COR-L47 (cell line): Measurements from ENCODE around the gene ZFC3H1.
"Not testable (repeated sequence)": the region's sequence is repeated elsewhere in the genome, so short reads cannot be mapped to it uniquely, and the experiment has no call there.

Source experiments
- DNase-seq: peaks from one replicate; lab custom pipeline; 2025; lab: John Stamatoyannopoulos, UW

Gene ZFC3H1, protein sequence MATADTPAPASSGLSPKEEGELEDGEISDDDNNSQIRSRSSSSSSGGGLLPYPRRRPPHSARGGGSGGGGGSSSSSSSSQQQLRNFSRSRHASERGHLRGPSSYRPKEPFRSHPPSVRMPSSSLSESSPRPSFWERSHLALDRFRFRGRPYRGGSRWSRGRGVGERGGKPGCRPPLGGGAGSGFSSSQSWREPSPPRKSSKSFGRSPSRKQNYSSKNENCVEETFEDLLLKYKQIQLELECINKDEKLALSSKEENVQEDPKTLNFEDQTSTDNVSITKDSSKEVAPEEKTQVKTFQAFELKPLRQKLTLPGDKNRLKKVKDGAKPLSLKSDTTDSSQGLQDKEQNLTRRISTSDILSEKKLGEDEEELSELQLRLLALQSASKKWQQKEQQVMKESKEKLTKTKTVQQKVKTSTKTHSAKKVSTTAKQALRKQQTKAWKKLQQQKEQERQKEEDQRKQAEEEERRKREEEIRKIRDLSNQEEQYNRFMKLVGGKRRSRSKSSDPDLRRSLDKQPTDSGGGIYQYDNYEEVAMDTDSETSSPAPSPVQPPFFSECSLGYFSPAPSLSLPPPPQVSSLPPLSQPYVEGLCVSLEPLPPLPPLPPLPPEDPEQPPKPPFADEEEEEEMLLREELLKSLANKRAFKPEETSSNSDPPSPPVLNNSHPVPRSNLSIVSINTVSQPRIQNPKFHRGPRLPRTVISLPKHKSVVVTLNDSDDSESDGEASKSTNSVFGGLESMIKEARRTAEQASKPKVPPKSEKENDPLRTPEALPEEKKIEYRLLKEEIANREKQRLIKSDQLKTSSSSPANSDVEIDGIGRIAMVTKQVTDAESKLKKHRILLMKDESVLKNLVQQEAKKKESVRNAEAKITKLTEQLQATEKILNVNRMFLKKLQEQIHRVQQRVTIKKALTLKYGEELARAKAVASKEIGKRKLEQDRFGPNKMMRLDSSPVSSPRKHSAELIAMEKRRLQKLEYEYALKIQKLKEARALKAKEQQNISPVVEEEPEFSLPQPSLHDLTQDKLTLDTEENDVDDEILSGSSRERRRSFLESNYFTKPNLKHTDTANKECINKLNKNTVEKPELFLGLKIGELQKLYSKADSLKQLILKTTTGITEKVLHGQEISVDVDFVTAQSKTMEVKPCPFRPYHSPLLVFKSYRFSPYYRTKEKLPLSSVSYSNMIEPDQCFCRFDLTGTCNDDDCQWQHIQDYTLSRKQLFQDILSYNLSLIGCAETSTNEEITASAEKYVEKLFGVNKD (N-terminal part only)

DNA sequence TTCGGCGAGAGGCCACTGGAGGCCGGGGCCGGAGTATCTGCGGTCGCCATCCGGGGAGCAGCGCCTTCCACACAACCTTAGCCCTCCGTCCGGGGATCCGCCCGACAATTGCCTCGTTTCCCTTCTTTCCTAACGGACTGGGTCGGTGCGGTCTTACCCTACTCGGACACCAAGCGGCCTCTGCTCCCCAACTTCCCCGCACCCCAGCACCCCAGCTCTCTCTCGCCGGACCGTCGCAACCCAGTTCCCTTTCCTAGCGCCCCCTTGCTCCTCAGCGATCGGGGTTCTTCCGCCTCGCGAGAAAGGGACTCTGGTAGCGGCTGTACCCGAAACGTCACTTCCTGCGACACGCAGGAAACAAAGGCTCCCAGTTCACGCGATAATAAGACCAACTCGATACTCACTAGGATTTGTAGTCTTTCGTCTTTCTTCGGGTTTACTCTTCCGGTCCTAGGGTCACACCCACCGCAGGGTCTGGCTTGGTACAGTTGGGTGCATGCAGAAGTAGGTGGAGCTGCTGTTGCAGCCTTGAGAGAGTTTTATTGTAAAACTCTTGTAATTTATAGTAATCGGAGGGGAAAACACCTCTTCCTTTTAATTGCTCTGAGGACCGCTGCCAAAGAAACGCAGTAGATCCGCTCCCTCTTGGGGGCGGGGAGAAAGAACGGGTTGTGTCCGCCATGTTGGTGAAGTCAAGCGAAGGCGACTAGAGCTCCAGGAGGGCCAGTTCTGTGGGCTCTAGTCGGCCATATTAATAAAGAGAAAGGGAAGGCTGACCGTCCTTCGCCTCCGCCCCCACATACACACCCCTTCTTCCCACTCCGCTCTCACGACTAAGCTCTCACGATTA, at the start of gene ZFC3H1, which contains the start of gene THAP2:
Gene ZFC3H1, minus strand, starts transcription at position 288 of the 850 bp plus-strand sequence. Its CDS starts 238 bp downstream, at position 50.
Gene THAP2, plus strand, starts transcription at position 741 of the 850 bp plus-strand sequence. CDS start 209 bp downstream, outside the sequence.
- DNase-seq: peak; percentile 99

DNA sequence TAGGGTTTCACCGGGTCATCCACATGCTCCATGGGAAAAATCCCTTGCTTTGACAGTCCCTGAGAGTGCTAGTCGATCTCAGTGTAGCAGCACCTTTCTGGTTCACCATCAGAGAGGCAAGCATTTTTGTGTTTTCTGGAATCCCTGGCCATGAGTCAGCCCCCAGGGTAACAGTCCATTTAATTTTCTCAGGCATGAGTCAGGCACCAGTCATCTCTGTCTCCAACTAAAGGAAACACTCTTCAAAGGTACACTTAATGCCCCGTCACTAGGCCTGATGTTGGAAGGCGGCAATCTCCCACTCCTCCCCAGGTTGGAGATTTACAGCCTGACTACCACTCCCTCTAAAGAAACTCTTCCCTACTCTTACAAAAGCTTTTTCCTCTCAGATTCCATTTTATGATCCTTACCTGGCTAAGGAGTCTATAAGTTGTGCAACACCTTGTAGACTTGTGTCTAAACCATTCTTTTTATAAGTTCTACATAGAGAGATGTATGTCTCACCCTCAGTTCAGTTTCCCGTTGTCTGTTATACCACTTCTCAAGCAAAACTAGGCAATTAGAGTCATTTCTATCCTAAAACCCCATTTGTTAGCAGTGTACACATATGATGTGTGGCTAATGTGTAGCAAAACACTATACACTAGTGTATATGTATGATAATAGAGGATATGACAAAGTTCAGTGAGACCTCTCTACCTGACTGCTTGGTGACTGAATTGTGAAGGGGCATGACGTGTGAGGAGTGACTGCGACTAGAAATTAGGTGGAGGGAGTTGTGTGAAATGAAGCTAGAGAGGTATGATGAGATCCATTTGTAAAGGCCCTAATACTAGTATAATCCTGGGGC, 46.9 kb upstream of the ZFC3H1 start:
- no peak for DNase-seq

DNA sequence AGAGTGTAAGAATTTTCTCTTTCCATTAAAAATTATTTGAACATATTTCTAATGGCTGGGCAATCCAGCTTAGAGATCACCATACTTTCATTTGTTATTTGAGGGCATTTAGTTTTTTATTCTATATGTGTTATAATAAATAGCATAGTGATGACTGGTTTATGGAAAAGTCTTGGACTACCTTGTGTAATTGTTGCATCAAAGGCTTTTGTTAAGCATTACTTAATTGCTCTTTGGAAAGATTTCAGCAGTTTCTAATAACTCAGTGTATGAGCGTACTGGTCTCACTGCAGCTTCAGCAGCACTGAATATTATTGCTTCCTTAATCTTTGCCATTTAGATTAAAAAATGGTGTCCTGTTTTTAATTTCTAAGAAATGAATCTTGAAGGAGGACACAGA, 45.0 kb upstream of the ZFC3H1 start:
- no peak for DNase-seq

DNA sequence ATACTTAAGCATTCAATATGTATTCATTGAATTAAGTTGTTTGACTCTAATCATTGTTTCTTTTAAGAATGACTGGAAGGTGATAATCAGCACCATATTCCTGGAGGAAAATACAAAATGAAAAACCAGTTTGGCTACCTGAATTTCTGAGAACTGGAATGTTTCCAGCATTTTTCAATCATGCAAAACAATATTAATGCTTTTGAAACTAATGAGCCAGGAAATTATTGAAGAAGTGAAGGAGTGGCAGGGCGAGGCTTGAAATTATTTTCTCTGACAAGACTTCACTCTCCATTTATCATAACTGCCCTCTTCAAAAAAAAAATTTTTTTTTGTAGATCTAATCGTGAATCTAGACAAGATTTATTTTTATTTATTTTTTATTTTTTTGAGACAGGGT, 41.3 kb upstream of the ZFC3H1 start:
- DNase-seq: no peak

DNA sequence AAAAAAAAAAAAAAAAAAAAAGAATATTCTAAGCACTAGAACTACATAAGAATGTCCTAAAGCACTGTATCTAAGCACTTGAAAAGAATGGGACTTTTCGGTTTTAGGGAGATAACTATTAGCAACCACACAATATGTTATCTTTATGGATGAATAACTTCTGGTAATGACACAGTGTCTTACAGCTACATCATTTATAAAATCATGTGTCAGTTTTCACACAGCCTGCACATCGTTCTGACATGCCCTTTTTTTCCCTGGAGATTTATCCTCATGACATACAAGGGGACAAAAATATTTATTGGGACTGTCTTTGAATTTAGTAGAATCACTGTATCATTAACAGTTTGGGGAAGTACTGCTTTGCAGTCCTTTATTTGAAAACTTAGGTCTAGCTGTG, 39.6 kb upstream of the ZFC3H1 start:
- no peak for DNase-seq

DNA sequence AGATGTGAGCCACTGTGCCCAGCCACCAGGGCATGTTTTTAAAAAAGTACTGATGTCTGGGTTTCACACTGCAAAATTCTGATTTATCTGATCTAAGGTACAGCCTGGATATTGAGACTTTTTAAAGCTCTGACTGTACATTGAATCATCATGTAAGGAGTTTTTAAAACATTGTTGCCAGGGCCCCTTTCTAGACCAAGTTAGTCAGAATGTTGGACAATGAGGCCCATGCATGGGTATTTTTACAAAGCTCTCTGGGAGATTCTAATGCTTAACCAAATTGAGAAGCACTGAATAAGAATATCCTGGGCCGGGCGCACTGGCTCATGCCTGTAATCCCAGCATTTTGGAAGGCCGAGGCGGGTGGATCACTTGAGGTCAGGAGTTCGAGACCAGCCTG, 38.9 kb upstream of the ZFC3H1 start:
- no peak for DNase-seq

DNA sequence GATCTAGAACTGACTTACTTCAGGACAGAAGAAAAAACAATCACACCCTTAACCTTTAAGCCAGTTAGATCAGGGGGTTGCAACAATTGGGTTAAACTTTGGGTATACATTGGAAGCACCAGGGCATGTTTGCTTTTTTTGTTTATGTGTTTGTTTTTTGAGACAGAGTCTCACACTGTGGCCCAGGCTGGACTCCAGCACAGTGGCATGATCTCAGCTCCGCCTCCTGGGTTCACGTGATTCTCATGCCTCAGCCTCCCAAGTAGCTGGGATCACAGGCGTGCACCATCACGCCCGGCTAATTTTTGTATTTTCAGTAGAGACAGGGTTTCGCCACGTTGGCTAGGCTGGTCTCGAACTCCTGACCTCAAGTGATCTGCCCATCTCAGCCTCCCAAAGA, 38.5 kb upstream of the ZFC3H1 start:
- DNase-seq: not testable (repeated sequence)

DNA sequence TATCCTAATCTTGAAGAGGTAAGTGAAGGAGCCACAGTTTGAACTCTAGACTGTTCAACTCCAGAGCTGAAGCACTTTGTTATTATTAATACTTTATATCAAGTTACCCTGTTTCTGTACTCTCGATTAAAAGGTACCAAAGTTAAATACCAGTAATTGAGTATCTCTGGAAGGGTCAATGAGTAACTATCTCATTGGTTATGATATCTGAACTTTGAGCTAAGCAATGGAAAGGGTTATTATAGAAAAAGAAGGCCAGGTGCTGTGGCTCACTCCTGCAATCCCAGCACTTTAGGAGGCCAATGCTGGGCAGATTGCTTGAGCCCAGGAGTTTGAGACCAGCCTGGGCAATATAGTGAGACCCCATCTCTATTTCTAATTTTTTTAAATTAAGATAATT, 32.1 kb upstream of the ZFC3H1 start:
- DNase-seq: no peak

DNA sequence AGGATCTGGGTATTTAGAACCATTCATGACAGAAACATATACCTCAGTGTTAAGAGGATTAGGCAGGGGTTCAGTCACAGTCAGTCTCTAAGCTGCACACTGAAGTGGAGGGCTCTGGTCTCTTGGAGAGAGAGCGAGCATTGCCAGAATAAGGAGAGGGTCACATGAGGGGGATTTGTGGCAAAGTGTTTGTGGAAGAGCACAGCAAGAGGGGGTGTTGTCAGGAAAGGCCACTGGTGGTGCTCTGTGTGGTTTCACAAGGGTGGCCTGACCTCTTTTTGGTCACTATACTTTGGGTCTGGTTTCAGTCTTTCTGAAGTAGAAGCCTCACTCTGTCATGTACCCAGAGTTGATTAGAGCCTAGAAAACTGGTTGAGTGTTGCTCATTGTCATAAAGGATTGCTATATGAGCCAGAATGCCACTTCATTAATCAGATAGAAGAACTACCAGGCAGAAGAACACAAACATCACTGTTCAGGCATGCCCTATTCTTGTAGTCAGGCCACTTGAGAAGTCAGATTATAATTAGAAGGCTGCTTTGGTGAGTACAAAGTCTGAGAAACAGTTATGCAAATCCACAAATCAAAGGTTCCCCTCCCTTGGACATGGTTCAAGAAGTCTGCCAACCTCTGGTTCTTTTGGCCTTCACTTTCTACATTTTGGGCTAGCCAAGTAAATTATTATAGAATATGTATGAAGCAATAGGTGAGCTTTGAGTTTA, 30.6 kb upstream of the ZFC3H1 start:
- no peak for DNase-seq

DNA sequence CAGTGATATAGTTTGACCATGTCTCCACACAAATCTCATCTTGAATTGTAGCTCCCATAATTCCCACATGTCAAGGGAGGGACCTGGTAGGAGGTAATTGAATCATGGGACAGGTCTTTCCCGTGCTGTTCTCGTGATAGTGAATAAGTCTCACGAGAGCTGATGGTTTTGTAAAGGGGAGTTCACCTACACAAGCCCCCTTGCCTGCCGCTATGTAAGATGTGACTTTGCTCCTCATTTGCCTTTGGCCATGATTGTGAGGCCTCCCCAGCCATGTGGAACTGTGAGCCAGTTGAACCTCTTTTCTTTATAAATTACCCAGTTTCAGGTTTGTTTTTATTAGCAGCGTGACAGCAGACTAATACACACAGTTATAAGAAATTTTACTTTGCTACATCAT, 30.0 kb upstream of the ZFC3H1 start:
- DNase-seq: not testable (repeated sequence)

DNA sequence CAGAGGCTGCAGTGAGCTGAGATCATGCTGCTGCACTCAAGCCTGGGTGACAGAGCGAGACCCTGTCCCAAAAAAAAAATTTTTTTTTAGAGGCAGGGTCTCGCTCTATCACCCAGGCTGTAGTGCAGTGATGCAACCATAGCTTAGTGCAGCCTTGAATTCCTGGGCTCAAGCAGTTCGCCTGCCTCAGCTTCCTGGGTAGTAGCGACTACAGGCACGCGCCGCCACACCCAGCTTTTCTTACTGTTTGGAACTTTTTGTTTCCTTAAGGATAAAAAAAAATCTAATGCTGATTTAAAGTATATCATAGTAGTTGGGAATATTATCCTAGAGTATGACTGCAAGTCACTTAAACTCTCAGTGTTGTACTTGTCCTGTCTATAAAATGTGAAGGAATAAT, 29.5 kb upstream of the ZFC3H1 start:
- DNase-seq: no peak

DNA sequence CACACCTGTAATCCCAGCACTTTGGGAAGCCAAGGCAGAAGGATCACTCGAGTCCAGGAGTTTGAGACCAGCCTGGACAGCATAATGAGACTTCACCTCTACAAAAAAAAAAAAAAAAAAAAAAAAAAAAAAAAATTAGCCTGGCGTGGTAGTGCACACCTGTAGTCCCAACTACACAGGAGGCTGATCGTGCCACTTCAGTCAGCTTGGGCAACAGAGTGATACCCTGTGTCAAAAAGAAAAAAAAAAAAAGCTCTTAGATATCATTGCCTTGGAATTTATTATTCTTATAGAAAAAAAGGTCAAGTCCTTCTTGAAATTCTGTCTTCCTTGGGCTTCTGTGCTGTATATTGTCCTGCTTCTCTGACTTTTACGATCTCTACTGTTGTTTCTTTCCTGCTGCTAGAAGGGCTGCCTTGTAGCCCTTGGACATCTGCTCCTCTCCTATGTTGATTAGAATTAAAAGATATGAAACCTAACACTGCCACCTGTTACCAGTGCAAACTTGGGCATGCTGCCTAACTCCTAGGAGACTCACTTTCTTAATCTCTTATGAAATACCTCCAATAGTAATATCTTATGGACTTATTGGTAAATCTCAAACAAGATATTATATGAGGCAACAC, 28.0 kb upstream of the ZFC3H1 start:
- no peak for DNase-seq

DNA sequence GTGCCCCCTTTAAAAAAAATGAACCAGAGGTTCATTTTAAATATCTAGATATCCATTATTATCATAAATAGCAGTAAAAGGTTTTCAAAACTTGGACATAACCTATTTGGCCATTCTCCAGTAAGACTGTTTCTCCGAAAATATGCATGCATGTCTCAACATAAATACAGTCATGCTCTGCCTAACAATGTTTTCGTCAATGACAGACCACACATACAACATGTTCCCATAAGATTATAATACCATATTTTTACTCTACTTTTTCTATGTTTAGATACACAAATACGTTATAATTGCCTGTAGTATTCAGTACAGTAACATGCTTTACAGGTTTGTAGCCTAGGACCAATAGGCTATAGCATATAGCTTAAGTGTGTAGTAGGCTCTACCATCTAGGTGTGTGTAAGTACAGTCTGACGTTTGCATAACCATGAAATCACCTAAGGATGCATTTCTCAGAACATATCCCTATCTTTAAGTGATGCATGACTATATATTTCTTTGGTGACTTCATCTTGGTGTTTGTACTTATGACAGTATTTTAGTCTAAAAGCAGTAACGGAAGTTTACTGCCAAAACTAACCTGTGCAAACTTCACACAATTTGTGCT, 25.4 kb upstream of the ZFC3H1 start:
- DNase-seq: no peak

DNA sequence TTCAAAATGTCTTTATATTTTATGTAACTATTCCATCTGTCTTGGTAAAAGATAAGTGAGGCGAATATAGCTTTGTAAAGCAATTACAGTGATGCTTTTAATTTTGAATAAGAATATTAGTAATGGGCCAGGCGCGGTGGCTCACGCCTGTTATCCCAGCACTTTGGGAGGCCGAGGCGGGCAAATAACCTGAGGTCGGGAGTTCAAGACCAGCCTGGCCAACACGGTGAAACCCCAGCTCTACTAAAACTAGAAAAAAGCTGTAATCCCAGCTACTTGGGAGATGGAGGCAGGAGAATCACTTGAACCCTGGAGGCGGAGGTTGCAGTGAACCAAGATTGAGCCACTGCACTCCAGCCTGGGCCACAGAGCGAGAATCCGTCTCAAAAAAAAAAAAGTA, 23.5 kb upstream of the ZFC3H1 start:
- not testable (repeated sequence) for DNase-seq

DNA sequence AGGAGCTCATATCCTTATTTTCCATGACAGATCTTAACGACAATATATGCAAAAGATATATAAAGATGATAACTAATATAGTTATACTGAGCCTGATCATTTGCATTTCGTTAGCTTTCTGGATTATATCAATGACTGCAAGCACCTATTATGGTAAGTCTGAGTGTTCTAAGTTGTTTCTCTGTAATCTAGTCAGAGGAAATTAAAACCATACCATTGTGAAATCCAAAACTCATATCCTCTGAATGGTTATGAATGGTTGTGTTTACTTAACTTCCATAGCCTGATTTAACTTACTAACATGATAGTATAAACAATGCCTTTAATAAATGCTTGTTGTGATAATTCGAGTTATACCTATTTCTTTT, 23.0 kb upstream of the ZFC3H1 start:
- DNase-seq: no peak

DNA sequence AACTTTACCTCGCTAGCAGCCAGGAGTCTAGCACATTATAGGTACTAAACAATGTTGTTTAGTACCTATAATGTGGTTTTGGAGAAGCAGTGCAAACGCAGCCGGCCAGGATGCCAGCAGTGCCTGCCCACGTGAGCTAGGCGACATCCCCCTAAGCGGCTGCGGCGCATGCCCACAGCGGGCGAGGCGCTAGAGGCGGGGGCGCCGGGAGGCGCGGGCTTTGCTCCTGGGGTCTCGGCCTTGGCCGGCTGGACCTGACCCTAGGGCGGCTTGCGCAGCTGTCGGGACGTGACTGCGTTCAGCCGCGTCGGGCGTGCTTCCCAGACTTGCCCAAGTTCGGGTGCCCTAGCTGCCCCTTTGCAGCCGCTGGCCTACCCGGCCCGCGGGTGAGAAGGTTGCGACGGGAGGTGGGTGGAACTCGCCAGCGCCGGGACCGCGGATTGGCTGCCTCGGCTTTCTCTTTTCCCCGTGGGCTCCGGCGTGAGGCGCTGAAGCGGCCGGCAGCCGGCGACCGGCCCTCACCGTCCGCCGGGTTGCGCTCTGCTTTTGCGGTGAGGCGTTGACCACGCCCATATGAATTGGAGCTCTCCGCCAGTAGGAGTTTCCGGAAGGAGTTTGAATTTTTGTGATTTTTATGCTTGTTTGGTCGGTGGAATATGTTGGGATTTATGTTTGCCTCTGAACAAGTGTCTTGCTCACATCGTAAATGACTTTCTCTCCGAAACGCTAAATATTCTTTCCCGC, 22.4 kb upstream of the ZFC3H1 start, which contains the start of gene TMEM19:
Gene TMEM19, plus strand, starts transcription at position 169 of the 744 bp plus-strand sequence. CDS start 599 bp downstream, outside the sequence.
- peak; percentile 77 for DNase-seq

DNA sequence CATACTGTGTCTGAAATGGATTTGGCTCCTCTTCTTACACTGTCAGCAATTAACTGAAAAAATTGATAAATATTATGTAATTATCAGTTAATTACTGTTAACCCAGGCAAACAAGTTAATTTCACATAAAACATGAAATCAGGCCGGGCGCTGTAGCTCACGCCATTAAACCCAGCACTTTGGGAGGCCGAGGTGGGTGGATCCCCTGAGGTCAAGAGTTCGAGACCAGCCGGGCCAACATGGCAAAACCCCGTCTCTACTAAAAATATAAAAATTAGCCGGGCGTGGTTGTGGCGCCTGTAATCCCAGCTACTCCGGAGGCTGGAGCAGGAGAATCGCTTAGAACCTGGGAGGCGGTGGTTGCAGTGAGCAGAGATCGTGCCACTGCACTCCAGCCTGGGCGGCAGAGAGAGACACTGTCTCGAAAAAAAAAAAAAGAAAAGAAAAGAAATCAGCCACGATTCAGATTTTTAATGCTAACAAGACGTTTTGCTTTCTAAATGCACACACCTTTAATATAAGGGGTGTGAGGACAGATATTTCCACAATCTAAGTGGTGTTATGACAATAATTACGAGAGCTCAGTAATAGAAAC, 21.8 kb upstream of the ZFC3H1 start:
- no peak for DNase-seq
